ENCODE measurements around the gene RFX2. TPM values are rescaled to one million over a fixed set of nuclear protein-coding genes. Genes with fewer than 3 reads are reported as not detected.

The RFX2 gene
- total RNA-seq, 1 donor: 10.7 TPM

GRCh38 chr19:6039566-6040225 lies 70.6 kb downstream of the RFX2 start:
- TF ChIP-seq, protein P1, sequence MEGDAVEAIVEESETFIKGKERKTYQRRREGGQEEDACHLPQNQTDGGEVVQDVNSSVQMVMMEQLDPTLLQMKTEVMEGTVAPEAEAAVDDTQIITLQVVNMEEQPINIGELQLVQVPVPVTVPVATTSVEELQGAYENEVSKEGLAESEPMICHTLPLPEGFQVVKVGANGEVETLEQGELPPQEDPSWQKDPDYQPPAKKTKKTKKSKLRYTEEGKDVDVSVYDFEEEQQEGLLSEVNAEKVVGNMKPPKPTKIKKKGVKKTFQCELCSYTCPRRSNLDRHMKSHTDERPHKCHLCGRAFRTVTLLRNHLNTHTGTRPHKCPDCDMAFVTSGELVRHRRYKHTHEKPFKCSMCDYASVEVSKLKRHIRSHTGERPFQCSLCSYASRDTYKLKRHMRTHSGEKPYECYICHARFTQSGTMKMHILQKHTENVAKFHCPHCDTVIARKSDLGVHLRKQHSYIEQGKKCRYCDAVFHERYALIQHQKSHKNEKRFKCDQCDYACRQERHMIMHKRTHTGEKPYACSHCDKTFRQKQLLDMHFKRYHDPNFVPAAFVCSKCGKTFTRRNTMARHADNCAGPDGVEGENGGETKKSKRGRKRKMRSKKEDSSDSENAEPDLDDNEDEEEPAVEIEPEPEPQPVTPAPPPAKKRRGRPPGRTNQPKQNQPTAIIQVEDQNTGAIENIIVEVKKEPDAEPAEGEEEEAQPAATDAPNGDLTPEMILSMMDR (IDR thresholded peaks at IDR 0.05; ENCODE audit: insufficient read depth, low read length): no peak
- H3K4me3 ChIP-seq (ENCODE audit: low read depth, low read length): no peak overlapping the region
- DNase-seq (ENCODE audit: low read depth): no peak

- DNase-seq (ENCODE audit: low read depth): no peak
- no peak overlapping the region for H3K4me3 ChIP-seq (ENCODE audit: low read depth, low read length)
- TF ChIP-seq, protein P1 (IDR thresholded peaks at IDR 0.05; ENCODE audit: insufficient read depth, low read length): no peak
Measured at GRCh38 chr19:6038634-6039405, 71.5 kb downstream of the RFX2 start.

- TF ChIP-seq, protein P1 (IDR thresholded peaks at IDR 0.05; ENCODE audit: insufficient read depth, low read length): no peak
- H3K4me3 ChIP-seq (ENCODE audit: low read depth, low read length): no peak overlapping the region
- no peak for DNase-seq (ENCODE audit: low read depth)
Measured at GRCh38 chr19:6035026-6035425, 75.3 kb downstream of the RFX2 start.

GRCh38 chr19:6034512-6034911 lies 75.8 kb downstream of the RFX2 start:
- H3K4me3 ChIP-seq (ENCODE audit: low read depth, low read length): no peak overlapping the region
- TF ChIP-seq, protein P1 (IDR thresholded peaks at IDR 0.05; ENCODE audit: insufficient read depth, low read length): no peak
- no peak for DNase-seq (ENCODE audit: low read depth)

DNA sequence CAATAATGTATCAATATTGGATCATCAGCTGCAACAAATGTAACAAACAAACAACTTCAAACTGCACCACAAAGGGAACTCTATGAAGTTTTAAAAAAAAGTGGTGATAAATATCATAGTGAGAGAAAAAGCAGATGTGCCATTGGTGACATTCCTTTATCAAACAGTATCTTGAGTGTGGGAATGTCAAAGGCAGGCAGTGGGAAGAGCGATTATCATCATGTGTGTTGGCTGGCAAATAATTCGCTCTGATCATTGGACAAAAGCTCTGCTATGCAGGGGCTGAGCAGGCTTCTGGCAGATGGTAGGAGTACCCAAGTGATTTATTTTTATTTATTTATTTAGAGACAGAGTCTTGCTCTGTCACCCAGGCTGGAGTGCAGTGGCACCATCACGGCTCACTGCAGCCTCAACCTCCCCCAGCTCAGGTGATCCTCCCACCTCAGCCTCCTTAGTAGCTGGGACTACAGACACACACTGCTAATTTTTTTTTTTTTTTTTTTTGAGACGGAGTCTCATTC lies 76.5 kb downstream of the RFX2 start:
- no peak overlapping the region for H3K4me3 ChIP-seq (ENCODE audit: low read depth, low read length)
- TF ChIP-seq, protein P1 (IDR thresholded peaks at IDR 0.05; ENCODE audit: insufficient read depth, low read length): no peak

GRCh38 chr19:6032827-6033226 lies 77.5 kb downstream of the RFX2 start:
- DNase-seq (ENCODE audit: low read depth): no peak
- H3K4me3 ChIP-seq (ENCODE audit: low read depth, low read length): no peak overlapping the region
- TF ChIP-seq, protein P1 (IDR thresholded peaks at IDR 0.05; ENCODE audit: insufficient read depth, low read length): no peak

More for the DNA sequence above, 76.5 kb downstream of the RFX2 start:
- no peak for DNase-seq (ENCODE audit: low read depth)

Measured in fibroblast of the aortic adventitia (primary cell).